AG09309 (cell line): ENCODE results near the gene GPC5.

Experiments used
- DNase-seq: peaks from one replicate; pipeline ENCODE4 v3.0.0-alpha.2; 2010; ENCODE audit warnings: low read depth
- H3K4me3 ChIP-seq: 2 replicates; pipeline ENCODE4 v1.5.1; 2011; ENCODE audit warnings: mild to moderate bottlenecking, low read depth, low read length, moderate library complexity; ENCODE audit not compliant: control insufficient read depth
- CTCF ChIP-seq: IDR thresholded peaks from 2 replicates; pipeline ENCODE4 v1.5.1; 2011; ENCODE audit warnings: mild to moderate bottlenecking, low read depth, low read length, inconsistent platforms; ENCODE audit not compliant: insufficient read depth, control insufficient read depth; ENCODE audit errors: missing control alignments

Gene GPC5

DNA sequence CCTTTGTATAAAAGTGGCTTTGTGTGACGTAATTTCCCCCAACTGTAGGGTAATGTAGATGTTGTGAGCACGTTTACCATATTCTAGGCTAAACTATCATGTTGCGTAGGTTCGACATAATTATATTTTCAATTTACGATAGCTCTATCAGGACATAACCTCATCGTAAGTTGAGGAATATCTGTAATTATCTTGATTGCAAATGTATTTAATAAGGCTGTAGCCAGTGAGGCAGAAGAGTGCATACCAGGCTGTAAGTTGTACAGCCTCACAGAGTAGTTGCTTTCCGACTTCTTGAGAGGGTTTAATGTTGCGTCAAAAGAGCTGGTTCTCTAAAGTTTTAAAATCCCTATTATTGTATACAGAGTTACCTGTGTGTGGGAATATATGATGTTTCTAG lies 988.8 kb downstream of the GPC5 start:
- no peak overlapping the region for H3K4me3 ChIP-seq
- TF ChIP-seq CTCF = no peak
- DNase-seq = no peak

DNA sequence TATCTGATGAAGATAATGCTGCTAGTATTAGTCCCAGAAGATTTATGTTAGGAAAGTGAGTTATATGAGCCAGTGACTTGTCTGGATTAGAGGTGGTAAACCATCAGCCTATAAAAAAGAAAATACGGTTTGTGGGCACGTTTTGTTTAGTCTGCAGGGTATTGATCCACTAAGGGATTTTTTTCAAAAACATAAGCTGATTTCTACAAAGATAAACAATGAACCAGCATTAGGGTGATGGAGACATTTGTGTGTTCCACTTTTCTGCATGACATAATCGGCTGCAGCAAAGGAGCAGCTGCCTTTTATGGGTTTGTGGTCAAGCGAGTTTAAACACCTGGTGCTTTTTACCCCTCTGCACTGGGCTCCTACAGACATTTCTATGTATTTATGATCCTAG lies 991.8 kb downstream of the GPC5 start:
- no peak overlapping the region for H3K4me3 ChIP-seq
- no peak for DNase-seq
- TF ChIP-seq CTCF = no peak

DNA sequence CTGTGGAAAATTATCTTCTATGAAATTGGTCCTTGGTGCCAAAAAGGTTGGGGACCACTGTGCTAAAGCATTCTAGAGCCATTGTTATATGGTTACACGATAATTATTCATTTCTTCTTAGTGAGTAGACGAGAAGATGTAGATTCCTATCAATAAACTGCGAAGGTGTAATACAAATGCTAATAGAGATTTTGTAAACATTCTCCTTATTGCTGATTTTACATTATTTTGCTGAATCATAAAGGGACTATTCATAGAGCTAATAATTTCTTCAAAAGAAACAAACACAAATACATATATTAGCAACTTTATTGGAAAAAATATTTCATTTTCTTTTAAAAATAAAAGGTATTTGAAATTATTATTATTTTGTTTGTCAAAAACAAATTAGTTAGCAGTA lies 1005.2 kb downstream of the GPC5 start:
- TF ChIP-seq CTCF = no peak
- no peak for DNase-seq
- H3K4me3 ChIP-seq = no peak overlapping the region

GRCh38 chr13:92407858-92408257 lies 1009.4 kb downstream of the GPC5 start:
- TF ChIP-seq CTCF = no peak
- H3K4me3 ChIP-seq = no peak overlapping the region
- no peak for DNase-seq

DNA sequence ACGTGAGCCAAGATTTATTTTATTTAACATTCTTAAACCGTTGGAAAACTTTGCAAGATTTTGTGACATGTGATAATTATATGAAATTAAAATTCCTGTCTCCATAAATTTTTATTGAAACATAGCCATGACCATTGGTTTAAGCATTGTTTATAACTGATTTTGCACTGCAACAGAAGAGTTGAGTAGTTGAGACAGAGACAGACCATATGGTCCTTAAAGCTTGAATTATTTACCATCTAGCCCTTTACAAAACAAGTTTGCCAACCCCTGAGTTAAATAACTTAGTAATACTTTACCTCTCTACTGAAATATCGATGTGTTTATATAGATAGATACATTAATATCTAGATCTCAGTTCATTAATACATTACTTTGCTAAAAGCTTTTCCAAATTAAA lies 1014.1 kb downstream of the GPC5 start:
- TF ChIP-seq CTCF = no peak
- H3K4me3 ChIP-seq = no peak overlapping the region
- no peak for DNase-seq

GRCh38 chr13:92412996-92413395 lies 1014.6 kb downstream of the GPC5 start:
- no peak for DNase-seq
- no peak for TF ChIP-seq CTCF
- H3K4me3 ChIP-seq = no peak overlapping the region

DNA sequence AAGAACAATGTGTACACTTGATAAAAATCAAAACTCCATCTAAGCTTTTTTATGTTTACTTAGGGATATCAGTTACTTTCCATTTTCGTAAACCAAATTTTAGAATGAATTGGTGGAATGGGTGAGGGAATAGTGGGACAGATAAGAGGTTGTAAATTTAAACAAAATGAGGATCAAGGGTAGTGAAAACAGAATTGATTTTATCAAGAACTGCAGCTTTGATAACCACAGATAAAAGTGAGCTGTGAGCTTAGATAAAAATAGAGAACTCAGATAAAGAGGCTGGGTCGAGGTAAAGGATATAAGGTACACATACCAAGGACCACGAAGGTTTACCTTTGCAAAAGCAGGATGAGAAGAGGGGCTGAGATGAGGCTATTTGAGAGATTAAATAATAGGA lies 1015.0 kb downstream of the GPC5 start:
- DNase-seq = no peak
- no peak for TF ChIP-seq CTCF
- H3K4me3 ChIP-seq = no peak overlapping the region
